Stimulated activated CD8-positive, alpha-beta memory T cell treated with anti-CD3 and anti-CD28 coated beads, Interleukin-4, amount 100 ng/mL, for 1 hour (primary cell): ENCODE results near the gene TKTL2.

Experiments used
- DNase-seq, 2 donors: peaks; one replicate each; pipeline ENCODE4 v3.0.0-alpha.2; 2020; ENCODE audit warnings: low read depth in 2 of 2, low spot score in 1 of 2

The TKTL2 gene, protein sequence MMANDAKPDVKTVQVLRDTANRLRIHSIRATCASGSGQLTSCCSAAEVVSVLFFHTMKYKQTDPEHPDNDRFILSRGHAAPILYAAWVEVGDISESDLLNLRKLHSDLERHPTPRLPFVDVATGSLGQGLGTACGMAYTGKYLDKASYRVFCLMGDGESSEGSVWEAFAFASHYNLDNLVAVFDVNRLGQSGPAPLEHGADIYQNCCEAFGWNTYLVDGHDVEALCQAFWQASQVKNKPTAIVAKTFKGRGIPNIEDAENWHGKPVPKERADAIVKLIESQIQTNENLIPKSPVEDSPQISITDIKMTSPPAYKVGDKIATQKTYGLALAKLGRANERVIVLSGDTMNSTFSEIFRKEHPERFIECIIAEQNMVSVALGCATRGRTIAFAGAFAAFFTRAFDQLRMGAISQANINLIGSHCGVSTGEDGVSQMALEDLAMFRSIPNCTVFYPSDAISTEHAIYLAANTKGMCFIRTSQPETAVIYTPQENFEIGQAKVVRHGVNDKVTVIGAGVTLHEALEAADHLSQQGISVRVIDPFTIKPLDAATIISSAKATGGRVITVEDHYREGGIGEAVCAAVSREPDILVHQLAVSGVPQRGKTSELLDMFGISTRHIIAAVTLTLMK

GRCh38 chr4:163473576-163473975 is at the start of gene TKTL2:
Gene TKTL2, minus strand, starts transcription at chr4:163473754. Its CDS starts 20 bp downstream, at chr4:163473734.
- no peak for DNase-seq

DNA sequence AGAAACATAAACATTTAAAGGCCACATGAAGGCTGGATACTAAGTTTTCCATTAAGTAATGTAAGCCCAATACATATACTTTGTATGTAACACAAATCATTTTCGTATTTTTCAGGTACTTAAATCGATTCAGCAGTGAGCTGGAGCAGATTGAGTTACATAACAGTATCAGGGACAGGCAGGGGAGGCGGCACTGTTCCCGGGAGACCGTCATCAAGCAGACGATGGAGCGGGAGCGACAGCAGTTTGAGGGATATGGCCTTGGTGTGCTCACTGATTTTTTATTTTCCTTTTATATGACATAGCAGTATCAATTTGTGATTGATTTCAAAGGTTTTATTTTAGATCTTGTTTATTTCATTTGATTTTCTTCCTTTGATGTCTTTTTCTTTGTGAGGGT is 41.6 kb upstream of the TKTL2 start:
- DNase-seq = no peak

- DNase-seq = no peak
Measured at GRCh38 chr4:163505374-163505773, 31.8 kb upstream of the TKTL2 start.

DNA sequence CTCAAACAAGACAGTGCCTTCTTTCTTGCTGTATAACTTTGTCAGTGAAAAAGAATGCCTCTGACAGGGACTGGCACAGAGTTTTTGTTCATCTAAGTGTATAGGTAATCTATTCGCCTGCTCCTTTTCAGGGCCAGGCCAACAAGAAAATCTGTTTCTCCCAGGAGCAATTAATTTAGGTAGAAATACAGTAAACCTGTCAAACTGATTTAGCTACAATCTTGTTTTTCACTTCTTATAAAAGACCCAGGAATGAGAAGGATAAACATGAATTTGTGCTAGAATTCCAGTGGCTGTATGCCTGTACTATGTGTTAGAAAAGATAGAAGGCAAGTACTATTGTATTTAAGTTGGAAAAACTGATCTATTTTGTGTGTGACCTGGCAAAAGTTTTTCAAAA is 27.0 kb upstream of the TKTL2 start:
- no peak for DNase-seq

DNA sequence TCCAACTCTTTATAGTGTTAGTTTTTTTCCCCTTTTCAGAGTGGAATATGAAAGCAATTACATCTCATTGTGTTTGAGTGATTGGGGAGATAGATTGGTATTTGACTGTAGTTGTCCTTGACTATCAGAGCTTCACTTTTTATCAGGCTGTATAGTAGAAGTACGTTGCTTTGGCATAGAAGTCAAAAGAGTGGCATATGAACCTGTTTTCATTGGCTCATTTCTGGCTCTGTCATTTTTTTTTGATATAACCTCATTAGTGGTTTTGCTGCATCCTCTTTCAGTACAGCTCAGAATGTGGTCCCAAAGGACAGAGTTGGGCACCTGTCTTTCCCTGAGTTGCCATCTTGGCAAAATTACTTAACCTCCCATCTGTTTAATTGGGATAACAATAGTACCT is 22.3 kb upstream of the TKTL2 start:
- DNase-seq = no peak

- DNase-seq = peak; percentile 40 to 50
Measured at GRCh38 chr4:163494360-163495241, 21.0 kb upstream of the TKTL2 start, which contains the start of gene TMA16. Gene TMA16, plus strand, starts transcription at chr4:163494690. Its CDS starts 112 bp downstream, at chr4:163494802.

DNA sequence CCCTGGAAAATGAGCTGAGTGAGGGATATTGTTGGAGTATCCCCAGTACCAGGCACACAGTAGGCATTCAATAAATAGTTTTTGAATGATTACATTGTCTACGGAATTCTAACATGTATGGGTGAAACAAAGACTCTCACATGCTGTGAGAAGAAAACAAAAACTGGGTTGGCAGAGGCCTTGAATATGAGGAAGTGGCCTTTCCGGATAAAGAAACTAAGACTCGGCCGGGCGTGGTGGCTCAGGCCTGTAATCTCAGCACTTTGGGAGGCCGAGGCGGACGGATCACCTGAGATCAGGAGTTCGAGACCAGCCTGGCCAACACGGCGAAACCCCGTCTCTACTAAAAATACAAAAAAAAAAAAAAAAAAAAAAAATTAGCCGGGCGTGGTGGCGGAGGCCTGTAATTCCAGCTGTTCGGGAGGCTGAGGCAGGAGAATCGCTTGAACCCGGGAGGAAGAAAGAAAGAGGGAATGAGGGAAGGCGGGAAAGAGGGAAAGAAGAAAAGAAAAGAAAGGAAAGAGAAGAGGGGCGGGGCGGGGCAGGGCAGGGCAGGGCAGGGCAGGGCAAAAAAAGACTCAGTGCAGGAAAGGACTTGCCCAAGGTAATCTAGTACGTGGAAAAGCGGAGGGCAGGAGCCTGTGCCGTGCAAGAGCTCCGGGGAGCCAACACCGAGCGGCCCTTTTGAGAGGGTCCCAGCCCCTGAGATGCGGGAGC is 20.2 kb upstream of the TKTL2 start:
- no peak for DNase-seq

- DNase-seq = no peak
Measured at GRCh38 chr4:163492951-163493504, 19.5 kb upstream of the TKTL2 start.

DNA sequence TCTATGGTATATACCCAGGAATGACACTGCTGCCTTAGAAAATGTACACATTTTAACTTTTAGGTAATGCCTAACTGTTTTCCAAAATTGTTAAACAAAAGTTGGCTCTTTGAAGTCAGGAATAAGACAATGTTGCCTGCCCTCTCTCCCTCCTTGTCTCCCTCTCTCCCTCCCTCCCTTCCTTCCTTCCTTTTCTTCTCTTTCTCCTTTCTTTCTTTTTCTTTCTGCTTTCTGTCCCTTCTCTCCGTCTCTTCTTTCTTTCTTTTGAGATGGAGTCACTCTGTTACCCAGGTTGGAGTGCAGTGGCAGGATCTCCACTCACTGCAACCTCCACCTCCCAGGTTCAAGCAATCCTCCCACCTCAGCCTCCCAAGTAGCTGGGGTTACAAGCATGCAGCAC is 16.4 kb upstream of the TKTL2 start:
- DNase-seq = no peak

GRCh38 chr4:163486321-163486720 is 12.8 kb upstream of the TKTL2 start:
- DNase-seq = no peak

GRCh38 chr4:163485589-163485988 is 12.0 kb upstream of the TKTL2 start:
- DNase-seq = no peak

GRCh38 chr4:163484906-163485305 is 11.4 kb upstream of the TKTL2 start:
- peak; percentile 30 to 37 for DNase-seq

GRCh38 chr4:163482190-163482589 is 8.6 kb upstream of the TKTL2 start:
- DNase-seq = no peak

DNA sequence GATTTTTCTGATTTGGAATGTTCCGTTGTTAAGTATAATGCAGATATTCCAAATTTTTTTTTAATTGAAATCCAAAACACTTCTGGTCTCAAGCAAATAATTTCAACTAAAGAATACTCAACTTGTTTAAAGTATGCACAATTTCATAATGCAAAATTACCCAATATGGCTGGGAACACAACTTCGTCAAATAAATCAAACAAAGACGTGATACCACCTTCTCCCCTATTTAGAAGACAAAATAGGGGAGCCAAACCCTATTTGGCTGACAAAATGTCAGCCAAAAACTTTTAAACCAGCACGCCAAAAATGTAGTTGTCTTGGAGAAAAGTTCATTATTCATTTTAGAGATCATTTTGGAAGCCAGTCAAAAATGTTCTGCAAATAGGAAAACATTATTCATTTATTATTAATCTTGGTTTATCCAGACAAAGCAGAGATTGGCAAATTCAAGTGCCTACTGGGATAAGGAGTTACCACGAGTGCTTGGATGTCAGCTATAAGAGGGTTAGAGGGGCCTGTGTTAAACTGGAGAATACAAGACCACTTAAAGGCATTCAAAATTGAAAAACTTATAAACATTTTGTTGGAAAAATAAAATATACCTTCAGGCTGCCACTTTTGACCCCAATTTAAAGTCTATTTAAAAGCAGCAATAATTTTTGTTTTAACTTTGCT is 3.3 kb upstream of the TKTL2 start:
- no peak for DNase-seq

DNA sequence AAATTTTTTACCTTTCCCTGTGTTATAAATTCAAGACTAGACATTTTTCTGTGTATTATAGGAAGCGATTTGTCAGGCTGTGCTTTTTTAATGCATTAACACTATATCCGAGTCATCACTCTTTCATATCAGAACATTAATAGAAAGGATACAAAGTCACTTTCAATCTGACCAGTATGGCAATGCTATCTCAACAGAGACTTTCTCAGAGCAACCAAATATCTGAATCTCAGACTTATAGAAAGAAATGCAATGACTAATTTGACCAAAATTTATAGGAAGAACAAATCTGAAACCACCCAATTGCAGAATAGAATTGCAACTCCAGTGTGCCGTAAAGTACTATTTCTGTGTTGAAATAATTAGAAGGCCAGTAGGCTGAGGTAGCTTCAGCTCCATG is 473 bp upstream of the TKTL2 start:
- no peak for DNase-seq

DNA sequence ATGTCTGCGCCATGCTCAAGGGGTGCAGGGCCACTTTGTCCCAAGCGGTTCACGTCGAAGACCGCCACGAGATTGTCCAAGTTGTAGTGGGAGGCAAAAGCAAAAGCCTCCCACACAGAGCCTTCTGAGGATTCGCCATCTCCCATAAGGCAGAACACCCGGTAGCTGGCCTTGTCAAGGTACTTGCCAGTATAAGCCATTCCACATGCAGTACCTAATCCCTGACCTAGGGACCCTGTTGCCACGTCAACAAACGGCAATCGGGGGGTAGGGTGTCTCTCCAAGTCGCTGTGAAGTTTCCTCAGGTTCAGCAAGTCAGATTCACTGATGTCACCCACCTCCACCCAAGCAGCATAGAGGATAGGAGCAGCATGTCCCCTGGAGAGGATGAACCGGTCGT is 424 bp downstream of the TKTL2 start:
- no peak for DNase-seq

DNA sequence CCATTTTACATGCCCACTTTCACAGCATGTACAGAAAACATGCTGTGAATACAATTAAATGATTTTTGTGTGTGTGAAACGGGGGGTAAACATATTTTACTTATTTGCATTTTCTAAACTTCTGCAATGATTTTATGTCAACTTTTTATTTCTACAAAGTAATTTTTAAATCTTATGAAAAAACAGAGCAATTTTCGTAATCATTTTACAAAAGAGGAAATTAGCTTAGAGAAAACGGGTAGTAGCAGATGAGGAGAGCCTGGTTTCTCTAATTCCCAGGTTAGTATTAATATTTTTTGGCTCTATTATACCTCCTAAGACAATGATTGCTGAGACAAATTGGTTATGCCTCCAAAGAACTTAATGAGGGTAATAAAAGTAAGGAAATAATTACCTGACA is 3.2 kb downstream of the TKTL2 start:
- no peak for DNase-seq

DNA sequence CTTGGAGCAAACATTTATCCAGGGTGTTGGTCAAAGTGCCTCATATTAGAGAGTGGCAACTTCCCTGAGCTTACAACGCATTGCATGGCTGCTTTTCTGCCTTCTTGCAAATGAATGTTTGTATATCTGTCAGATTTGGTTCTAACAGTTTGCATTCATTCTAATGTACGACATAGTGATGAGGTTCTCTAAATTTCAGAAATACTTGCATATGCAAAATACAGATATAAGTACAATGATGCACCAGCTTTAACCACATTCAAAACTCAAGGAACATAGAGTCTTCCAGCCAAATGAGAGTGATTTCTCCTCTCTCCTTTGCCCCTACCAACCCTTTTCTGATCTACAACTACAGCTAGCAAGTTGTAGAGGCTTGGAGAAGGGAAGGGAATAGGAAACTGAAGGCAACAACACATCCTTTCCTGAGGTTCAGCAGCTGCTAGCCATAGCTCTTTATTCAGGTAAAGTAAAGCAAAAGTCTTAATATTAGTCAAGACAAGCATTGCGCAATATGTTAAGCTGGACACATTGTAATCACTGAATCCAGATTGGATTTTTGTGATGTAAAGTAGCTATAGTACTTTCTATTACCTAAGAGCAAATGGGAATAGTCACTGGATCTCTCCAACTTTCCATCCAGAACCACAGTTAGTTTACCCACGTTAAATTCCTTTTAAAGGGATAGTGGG is 6.3 kb downstream of the TKTL2 start:
- no peak for DNase-seq

DNA sequence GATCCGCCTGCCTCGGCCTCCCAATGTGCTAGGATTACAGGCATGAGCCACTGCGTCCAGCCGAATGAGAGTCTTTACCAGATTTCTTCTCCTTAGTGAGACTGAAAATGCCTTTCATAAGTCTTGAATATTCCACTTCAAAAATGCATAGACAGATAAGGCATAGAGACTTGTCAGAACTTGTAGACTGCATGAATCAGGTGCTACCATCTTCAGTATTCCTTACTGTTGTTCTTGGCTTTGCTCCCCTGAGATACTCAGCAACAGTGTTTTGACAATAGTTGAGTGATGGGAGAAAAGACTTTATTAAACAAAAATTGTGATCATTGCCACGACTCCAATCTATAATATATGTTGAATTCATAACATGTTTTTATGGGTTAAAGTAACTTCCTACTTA is 11.0 kb downstream of the TKTL2 start:
- no peak for DNase-seq
